HG02571 (cell line): Measurements from ENCODE around the gene ESPL1.

Source experiments
- ATAC-seq: cut with Tn5 transposase; IDR thresholded peaks from one replicate; pipeline ENCODE4 v1.9.1; 2021; ENCODE audit warnings: mild to moderate bottlenecking, moderate library complexity; ENCODE audit not compliant: unreplicated experiment

The ESPL1 gene

GRCh38 chr12:53333845-53334244, 65.7 kb downstream of the ESPL1 start:
- no peak for ATAC-seq

- no peak for ATAC-seq
Measured at GRCh38 chr12:53334822-53335221, 66.7 kb downstream of the ESPL1 start.

GRCh38 chr12:53336181-53336681, 68.1 kb downstream of the ESPL1 start, which contains the start of gene SP7:
Gene SP7 (minus strand): TSS chr12:53336354. CDS start chr12:53335646, 708 bp downstream.
- ATAC-seq = no peak

- ATAC-seq = no peak
Measured at GRCh38 chr12:53338017-53338416, 69.9 kb downstream of the ESPL1 start.

- no peak for ATAC-seq
Measured at GRCh38 chr12:53338916-53339315, 70.8 kb downstream of the ESPL1 start.

- no peak for ATAC-seq
Measured at GRCh38 chr12:53340398-53340797, 72.3 kb downstream of the ESPL1 start.
